Thoracic aorta (tissue), 2 donors: ENCODE data around the gene TNFRSF8. TPM values are rescaled to one million over a fixed set of nuclear protein-coding genes. Genes with fewer than 3 reads are reported as not detected.

Source experiments
- ATAC-seq: fragments of 150-250 bp; one replicate; pipeline ENCODE4 v1.8.0; 2017; ENCODE audit warnings: low read depth; ENCODE audit not compliant: insufficient number of reproducible peaks, low FRiP score
- DNase-seq: peaks from one replicate; pipeline ENCODE4 v3.0.0-alpha.2; 2020; ENCODE audit warnings: low spot score
- H3K27ac ChIP-seq, 2 donors: fragments of 200-600 bp; sonication (generic); 1 replicate in 1 of 2; 2 replicates in 1 of 2; pipeline ENCODE4 v1.5.1; 2016; ENCODE audit warnings: mild to moderate bottlenecking in 2 of 2, moderate library complexity in 2 of 2
- H3K27me3 ChIP-seq: fragments of 200-600 bp; sonication (generic); replicated peaks from 2 replicates; pipeline ENCODE4 v1.6.0; 2016; ENCODE audit warnings: mild to moderate bottlenecking; ENCODE audit not compliant: insufficient read depth
- H3K36me3 ChIP-seq: fragments of 200-600 bp; sonication (generic); one replicate; pipeline ENCODE4 v1.5.1; 2016
- H3K4me1 ChIP-seq, 2 donors: fragments of 200-600 bp; sonication (generic); 1 replicate in 1 of 2; 2 replicates in 1 of 2; pipeline versions ENCODE4 v1.5.1 to v1.6.0; 2016; ENCODE audit warnings: low read depth in 2 of 2, mild to moderate bottlenecking in 1 of 2; ENCODE audit not compliant: control insufficient read depth in 1 of 2
- H3K4me3 ChIP-seq: fragments of 200-600 bp; sonication (generic); 2 replicates; pipeline ENCODE4 v1.5.1; 2016; ENCODE audit warnings: mild to moderate bottlenecking
- H3K9me3 ChIP-seq: fragments of 200-600 bp; sonication (generic); 2 replicates; pipeline ENCODE4 v1.5.1; 2016
- total RNA-seq, 2 donors: library from RNA; depleted of rRNA; stranded (reverse); fragments of >200 nt; gene quantifications; one replicate each; pipeline versions ENCODE4 v1.1.0 to v1.2.3, GENCODE V29; 2016
- TF ChIP-seq, protein P1 (sequence below): fragments of 200-600 bp; sonication (generic); IDR thresholded peaks from one replicate; pipeline ENCODE4 v1.5.1; 2019; ENCODE audit warnings: antibody characterized with exemption

Gene TNFRSF8
- total RNA-seq, 2 donors from 2014 or later, result 0.49 to 0.54 TPM

DNA sequence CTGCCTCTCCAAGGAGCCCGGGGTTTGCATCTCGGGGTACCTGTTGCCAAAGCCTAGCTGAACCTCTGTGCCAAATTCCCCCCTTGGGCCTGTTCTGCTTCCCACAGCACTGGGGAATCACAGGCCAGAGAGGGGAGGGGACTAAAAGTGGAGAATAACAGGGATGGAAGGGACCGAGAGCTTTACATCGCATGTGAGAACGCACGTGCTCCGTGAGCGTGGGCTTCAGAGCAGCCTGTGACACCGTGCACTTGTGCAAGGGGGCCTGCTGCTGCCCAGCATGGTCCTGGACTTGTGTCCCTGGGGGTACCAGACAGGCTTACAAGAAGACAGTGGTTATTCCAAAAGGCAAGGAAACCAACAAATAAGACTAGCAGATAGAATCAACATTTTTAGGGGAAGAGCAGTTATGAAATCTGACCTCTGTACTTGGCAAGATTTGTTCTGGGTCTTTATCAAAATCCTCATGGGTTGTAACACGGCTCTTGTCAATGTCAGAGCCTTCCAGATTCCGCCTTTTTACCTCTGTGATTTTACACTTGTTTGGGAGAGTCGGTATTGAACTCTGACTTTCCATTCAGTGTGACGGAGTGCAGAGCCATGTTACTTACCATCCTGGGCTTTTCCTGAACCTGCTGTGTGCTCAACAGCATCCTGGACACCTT lies 67.5 kb downstream of the TNFRSF8 start:
- no peaks in the 10 kb centered on the region for H3K36me3 ChIP-seq
- no peaks in the 10 kb centered on the region for H3K9me3 ChIP-seq
- no peak for ATAC-seq
- H3K4me3 ChIP-seq, result no peak overlapping the region
- DNase-seq, result no peak
- H3K27ac ChIP-seq, result no peak overlapping the region
- TF ChIP-seq, protein P1, sequence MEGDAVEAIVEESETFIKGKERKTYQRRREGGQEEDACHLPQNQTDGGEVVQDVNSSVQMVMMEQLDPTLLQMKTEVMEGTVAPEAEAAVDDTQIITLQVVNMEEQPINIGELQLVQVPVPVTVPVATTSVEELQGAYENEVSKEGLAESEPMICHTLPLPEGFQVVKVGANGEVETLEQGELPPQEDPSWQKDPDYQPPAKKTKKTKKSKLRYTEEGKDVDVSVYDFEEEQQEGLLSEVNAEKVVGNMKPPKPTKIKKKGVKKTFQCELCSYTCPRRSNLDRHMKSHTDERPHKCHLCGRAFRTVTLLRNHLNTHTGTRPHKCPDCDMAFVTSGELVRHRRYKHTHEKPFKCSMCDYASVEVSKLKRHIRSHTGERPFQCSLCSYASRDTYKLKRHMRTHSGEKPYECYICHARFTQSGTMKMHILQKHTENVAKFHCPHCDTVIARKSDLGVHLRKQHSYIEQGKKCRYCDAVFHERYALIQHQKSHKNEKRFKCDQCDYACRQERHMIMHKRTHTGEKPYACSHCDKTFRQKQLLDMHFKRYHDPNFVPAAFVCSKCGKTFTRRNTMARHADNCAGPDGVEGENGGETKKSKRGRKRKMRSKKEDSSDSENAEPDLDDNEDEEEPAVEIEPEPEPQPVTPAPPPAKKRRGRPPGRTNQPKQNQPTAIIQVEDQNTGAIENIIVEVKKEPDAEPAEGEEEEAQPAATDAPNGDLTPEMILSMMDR, result no peak
- H3K4me1 ChIP-seq, result peaks cover 0 to under 1% of the 10 kb centered on the region in 2 donors
- H3K27me3 ChIP-seq, result no peaks in the 10 kb centered on the region

DNA sequence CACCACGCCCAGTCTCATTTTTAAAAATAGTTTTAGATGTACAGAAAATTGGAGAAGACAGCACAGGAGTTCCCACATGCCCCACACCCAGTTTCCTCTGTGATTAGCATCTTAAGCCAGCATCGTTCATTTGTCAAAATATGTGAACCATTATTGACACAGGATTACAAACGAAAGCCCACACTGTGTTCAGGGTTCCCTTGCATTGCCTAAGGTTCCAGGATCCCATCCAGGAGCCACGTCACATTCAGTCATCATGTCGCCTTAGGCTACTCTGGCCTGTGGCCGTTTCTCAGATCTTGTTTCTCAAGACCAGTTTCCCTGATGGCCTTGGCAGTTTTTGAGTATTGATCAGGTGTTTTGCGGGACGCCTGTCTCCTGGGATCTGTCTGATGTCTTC lies 69.0 kb downstream of the TNFRSF8 start:
- DNase-seq, result no peak
- Histone ChIP-seq H3K27me3 (no peaks in the 10 kb centered on the region), H3K4me1 (no peaks in the 10 kb centered on the region), H3K9me3 (no peaks in the 10 kb centered on the region), H3K36me3 (no peaks in the 10 kb centered on the region), H3K27ac (no peak overlapping the region), H3K4me3 (no peak overlapping the region)
- no peak for ATAC-seq
- TF ChIP-seq, protein P1, result no peak

DNA sequence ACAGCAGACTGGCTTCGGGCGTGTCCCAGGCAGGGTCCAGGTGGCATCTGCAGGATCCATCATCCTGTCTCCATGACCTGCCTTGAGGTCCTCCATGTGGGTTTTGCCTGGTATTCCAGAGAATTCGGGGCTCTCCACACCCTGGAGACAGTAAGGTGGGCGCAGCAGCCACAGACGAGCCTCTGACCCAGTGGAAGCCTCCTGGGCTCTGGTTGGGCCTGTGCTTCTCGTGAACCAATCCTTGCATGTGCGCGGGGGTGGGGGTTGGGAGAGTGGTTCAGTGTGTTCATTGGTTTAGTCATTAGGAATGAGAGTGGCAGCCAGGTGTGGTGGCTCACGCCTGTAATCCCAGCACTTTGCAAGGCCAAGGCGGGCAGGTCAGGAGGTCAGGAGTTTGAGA lies 71.6 kb downstream of the TNFRSF8 start:
- no peak overlapping the region for H3K27ac ChIP-seq
- TF ChIP-seq, protein P1, result no peak

DNA sequence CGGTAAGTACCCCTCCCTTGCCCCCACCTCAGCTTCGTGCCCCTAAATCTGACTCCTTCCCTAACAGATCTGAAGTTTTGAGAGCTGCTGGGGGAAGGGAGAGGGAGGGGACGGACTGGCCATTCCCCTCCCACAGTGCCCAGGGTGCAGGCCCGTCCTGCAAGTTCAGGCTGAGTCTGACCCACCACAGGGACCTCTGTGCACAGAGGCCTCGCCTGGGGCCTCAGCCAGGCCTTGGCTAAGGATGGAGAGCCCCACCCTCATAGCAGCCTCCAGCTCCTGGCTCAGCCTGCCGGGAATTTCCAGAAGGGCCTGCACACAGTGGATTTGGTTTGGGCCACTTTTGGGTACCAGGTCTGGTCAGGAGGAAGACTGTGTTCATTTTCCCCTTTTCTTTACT lies 72.5 kb downstream of the TNFRSF8 start:
- Histone ChIP-seq H3K9me3 (no peaks in the 10 kb centered on the region), H3K27ac (no peak overlapping the region), H3K4me1 (no peaks in the 10 kb centered on the region), H3K27me3 (no peaks in the 10 kb centered on the region), H3K36me3 (no peaks in the 10 kb centered on the region), H3K4me3 (no peak overlapping the region)
- TF ChIP-seq, protein P1, result no peak
- DNase-seq (no peak), ATAC-seq (no peak)

More for the DNA sequence above, 71.6 kb downstream of the TNFRSF8 start:
- ATAC-seq, result no peak
- H3K4me3 ChIP-seq, result no peak overlapping the region
- no peaks in the 10 kb centered on the region for H3K27me3 ChIP-seq
- no peaks in the 10 kb centered on the region for H3K4me1 ChIP-seq
- no peaks in the 10 kb centered on the region for H3K9me3 ChIP-seq
- DNase-seq, result no peak
- no peaks in the 10 kb centered on the region for H3K36me3 ChIP-seq

DNA sequence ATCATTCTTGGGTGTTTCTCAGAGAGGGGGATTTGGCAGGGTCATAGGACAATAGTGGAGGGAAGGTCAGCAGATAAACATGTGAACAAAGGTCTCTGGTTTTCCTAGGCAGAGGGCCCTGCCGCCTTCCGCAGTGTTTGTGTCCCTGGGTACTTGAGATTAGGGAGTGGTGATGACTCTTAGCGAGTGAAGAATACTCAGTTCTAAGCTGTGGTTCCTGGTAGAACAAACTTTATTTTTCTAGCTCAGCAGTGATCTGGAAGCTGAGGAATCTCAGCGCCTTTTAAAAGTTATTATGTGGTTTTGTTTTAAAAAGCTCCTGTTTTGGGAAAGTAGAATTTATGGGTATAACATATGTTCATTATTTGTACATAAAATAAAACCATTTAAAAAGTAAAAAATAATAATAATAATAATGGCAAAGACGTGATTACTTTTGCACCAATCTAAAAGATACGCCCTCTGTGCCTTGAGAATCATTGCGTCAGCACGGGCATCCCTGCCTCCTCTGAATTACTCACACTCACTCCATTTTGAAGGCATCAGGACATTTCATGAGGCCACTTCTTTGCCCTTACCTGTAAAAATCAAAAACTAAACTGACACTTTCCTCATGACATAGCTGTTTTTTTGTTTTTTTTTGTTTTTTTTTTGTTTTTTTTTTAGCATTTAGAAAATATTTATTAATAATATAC lies 74.0 kb downstream of the TNFRSF8 start:
- TF ChIP-seq, protein P1, result no peak
- no peak for ATAC-seq
- no peaks in the 10 kb centered on the region for H3K4me1 ChIP-seq

More for the DNA sequence above, 74.0 kb downstream of the TNFRSF8 start:
- DNase-seq, result no peak
- H3K36me3 ChIP-seq, result no peaks in the 10 kb centered on the region
- no peak overlapping the region for H3K27ac ChIP-seq
- no peaks in the 10 kb centered on the region for H3K9me3 ChIP-seq
- no peaks in the 10 kb centered on the region for H3K27me3 ChIP-seq
- no peak overlapping the region for H3K4me3 ChIP-seq
